NCI-H1417 treated with DMSO at 0.1 percent for 48 hours (cell line): ENCODE results near the gene FBXW12.

Experiments used
- DNase-seq: peaks from one replicate; lab custom pipeline; 2025; lab: John Stamatoyannopoulos, UW

The FBXW12 gene

DNA sequence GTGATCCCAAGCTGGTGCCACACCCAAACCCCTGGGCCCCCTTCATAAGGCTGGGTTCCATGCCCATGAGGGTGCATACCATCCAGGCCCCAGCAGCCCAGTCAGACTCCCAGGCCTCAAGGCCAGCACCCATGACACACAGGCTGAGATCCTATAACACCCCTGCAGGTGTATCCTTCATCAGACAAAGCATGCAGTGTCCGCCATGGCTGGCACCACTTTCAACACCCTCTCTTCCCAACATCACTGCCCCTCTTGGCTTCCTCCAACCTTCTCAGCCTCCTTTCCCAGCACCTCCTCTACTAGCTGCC, 64.4 kb downstream of the FBXW12 start:
- DNase-seq, result no peak

DNA sequence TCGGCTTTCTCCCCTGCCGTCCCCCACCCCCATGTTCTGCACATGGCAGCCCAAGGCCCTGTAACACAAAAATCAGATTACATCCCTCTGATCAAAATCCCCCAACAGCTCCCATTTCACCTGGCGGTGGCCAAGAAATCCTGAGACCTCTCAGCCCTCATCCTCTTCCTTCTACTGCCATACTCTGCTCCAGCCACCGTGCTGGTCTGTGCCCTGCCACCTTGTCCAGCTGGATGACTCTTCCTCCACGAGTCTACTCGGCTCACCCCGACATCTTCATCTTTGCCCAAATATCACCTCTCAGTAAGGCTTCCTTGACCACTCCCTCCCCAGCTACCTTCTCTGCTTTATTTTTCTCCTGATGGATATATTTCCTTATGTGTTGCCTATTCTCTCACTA, 64.8 kb downstream of the FBXW12 start:
- no peak for DNase-seq

DNA sequence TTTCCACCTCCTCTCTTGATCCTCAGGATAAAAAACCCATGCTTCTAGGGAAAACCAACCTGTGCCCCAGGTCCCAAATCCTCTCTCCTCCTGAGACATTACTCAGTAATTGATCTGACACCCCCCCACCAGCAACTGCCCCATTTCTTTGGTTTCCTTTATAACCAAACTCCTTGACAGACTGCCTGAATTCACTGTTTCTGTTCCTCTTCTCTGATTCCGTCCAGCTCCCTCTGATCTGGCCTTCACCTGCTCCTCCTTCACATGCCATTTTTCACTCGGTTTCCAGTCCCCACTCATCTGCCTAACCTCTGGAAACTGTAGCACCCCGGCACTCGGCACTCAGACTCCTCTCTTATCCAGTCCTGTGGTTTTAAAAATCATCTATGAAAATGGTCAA, 65.8 kb downstream of the FBXW12 start:
- DNase-seq, result no peak

DNA sequence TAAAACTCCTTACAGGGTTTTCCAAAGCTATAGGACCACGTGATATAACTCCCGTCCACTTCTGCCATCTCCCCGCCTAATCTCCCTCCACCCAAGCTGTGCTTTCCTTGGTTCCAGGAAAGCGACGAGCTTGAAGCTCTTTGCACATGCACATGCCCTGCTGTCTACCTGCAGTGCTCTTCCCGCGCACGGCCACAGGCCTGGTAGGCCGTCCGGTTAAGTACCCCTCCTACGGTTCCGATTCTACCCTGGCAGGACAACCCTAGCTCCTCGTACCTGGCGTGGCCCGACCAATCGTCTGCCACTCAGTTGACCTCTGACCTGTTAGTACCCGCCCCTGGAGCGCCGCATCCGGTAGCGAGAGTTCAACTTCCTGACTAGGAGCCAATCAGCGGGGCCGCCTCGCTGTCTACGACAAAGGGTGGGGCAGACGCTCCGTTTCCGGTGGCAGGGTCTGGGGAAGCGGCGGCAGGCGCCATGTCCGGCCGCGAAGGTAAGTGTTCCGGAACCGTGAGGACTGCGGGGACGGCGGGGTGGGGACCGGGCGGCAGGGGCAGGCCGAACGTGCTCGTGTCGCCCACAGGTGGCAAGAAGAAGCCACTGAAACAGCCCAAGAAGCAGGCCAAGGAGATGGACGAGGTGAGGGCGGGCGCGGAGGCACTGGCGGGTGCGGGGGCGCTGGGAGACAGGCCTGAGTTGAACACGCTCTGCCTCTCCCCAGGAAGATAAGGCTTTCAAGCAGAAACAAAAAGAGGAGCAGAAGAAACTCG, 68.0 kb downstream of the FBXW12 start, which contains the start of the genes CCDC51 and TMA7:
Gene CCDC51, minus strand, starts transcription at position 300 of the 770 bp plus-strand sequence. CDS start 4,991 bp downstream, outside the sequence.
Gene TMA7, plus strand, starts transcription at position 438 of the 770 bp plus-strand sequence. Its CDS starts 40 bp downstream, at position 478.
- peak; percentile 77 for DNase-seq

DNA sequence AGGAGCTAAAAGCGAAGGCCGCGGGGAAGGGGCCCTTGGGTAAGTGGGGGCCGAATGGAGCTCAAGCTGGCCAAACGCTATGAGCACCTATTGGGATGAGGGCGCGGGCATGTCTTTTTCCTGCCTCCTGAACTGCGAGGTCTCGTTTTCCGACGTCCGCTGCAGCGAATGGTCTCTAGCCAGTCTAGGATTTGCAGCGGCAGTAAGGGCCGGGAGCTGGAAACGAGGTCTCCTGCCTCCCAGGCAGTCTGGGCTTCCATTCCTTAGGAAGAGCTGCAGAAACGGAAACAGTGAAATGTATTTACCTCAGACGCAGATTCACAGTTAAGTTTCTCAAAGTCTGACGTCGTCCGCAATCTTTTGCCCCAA, 68.6 kb downstream of the FBXW12 start:
- DNase-seq, result no peak

DNA sequence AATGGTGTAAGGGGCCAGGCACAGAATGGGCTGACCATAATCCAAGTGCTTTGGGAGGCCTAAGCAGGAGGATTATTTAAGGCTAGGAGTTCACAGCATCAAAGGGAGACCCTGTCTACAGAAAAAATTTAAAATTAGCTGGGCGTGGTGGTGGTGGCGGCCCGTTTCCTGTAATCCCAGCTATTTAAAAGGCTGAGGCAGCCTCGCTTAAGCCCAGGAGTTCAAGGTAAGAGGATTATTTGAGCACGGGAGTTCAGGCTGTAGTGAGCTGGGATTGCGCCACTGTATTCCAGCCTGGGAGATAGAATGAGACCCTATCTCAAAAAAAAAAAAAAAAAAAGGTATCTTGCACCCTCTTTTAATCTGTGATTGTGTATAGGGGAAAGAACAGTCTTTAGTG, 69.9 kb downstream of the FBXW12 start:
- DNase-seq, result no peak
